GF-D8 (cell line): Measurements from ENCODE around the gene FAM76B.

Source experiments
- DNase-seq: peaks from one replicate; lab custom pipeline; 2025; lab: John Stamatoyannopoulos, UW

The FAM76B gene

GRCh38 chr11:95729462-95729861 is 60.1 kb downstream of the FAM76B start:
- no peak for DNase-seq

- no peak for DNase-seq
Observed at GRCh38 chr11:95728790-95729189, 60.8 kb downstream of the FAM76B start.

- no peak for DNase-seq
Observed at GRCh38 chr11:95728094-95728493, 61.5 kb downstream of the FAM76B start.

- DNase-seq, result no peak
Observed at GRCh38 chr11:95727620-95728019, 62.0 kb downstream of the FAM76B start.

- DNase-seq, result no peak
Observed at GRCh38 chr11:95727111-95727510, 62.5 kb downstream of the FAM76B start.

- DNase-seq, result no peak
Observed at GRCh38 chr11:95725196-95725595, 64.4 kb downstream of the FAM76B start.

- no peak for DNase-seq
Observed at GRCh38 chr11:95723361-95723942, 66.1 kb downstream of the FAM76B start.

- no peak for DNase-seq
Observed at GRCh38 chr11:95720195-95720594, 69.4 kb downstream of the FAM76B start.
